ENCODE measurements around the gene HRAS.

The HRAS gene

DNA sequence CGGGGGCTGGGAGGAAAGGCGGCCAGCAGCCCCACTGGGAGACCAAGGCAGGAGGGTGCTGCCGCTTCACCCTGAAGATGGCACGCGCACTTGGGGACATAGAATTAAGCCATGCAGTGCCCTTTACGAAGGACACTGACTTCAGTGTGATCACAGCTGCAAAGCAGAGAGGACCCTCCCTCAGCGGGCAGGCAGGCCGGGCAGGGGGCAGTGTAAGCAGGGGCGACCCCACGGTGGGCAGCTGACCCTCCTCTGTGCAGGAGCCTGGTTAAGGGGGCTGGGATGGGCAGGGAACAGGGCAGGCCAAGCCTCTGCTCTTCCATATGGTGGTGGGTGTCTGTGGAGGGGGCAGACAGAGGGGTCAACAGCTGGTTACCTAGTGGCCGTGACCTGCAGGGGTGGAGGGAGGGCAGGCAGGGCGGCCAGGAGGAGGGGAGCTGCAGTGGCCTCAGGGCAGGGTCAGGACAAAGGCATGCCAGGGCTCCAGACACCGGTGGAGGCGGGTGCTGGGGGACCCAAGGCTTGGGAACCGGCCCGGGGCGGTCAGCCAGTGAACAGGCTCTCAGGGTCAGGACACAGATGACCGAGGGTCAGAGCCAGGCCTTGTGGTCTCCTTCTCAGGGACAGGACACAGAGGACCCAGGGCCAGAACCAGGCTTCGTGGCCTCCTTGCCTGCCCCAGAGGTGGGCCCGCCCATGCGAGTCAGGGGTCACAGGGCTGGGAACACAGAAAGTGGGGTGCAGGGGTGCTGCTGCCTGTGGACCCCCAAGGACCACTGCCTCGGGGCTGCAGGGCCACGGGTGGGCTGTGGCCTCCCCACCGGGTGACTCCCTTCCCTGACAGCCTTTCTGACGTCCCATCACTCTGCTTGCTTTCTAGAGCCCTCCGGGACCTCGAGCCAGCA is 18.0 kb upstream of the HRAS start:
- DNase-seq = no peak

DNA sequence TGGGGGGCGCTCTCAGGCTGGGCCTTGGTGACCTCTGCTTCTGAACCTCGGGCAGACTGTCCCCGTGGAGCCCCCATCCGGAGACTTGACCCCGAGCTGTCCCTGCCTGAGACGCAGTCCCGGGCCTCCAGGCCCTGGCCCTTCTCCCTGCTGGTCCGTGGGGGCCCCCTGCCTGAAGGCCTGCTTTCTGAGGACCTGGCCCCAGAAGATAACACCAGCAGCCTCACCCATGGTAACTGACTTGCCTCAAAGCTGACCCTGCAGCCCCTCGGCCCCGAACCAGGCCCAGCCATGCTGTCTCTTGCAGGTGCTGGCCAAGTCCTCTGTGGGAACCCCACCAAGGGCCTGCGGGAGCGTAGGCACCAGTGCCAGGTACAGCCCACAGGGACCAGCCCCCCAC is 16.2 kb upstream of the HRAS start:
- DNase-seq = no peak

DNA sequence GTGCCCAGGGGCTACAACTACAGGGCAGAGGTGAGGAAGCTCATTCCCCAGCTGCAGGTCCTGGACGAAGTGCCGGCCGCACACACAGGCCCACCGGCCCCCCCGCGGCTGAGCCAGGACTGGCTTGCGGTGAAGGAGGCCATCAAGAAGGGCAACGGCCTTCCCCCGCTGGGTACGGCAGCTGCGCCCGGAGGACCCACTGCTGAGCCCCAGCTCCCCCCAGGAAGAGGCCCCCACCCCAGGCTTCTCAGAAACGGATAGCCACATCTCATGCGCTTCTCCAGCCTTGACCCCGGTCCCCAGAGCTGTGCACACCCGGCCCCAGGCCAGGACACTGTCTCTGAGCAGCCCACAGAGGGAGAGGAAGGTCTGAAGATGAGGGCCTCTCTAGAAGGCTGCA is 15.8 kb upstream of the HRAS start:
- no peak for DNase-seq

DNA sequence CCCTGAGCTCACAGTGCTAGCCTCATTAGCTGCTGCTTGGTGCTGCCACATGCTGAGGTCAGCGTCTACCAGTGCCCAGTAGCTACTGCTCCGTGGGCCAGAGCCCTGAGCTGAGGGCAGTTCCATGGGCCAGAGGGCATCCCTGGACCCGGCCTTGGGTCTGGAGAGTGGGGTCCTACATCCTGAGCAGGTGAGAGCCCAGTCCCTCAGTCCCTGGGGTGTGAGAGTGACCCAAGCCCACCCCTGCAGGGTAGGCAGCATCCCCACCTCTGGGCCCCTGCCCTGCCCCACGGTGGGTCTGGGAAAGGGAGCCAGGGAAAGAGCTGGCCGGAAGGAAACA is 15.3 kb upstream of the HRAS start:
- DNase-seq = no peak

GRCh38 chr11:550021-550745 is 14.8 kb upstream of the HRAS start:
- no peak for DNase-seq

DNA sequence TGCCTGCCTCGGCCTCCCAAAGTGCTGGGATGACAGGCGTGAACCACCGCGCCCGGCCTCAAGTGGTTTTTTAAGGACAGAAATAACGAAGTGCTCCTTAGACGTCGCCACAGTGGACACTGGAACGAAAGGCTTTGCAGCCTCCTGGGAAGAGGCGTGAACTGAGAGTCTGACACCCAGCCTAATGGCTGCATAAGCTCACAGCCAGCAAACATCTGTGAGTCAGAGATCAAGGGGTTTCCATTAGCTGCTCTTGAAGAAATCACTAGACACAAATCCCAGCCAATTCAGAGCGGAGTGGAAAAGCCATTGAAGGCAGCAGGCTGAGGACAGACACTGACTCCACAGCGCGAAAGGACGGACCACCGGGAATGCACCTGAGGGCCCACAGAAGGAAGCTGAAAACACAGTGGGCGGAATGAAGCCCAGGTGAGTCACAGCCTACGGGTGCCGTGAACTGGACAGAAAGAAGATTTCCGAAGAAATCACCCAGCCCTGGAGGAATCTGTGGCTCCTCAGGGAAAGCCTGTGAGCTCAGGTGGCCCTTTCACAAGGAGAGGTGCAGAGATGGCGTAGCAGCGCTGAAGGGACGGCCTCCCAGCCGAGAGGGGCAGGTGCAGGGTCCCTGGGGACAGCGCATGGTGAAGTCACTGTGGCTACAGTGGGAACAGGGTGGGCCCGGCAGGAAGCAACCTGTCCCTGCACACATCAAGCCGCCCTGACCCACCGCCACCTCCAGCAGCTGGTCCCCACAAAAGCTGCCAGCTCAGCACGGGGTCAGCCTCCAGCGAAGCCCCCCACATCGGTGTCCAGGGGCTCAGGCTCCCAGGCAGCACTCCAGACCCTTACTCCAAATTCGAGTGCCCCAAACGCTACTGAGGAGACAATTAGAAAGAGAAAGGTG is 13.6 kb upstream of the HRAS start:
- DNase-seq = no peak

- no peak for DNase-seq
These were observed 9.8 kb upstream of the HRAS start for GRCh38 chr11:545171-545570.

DNA sequence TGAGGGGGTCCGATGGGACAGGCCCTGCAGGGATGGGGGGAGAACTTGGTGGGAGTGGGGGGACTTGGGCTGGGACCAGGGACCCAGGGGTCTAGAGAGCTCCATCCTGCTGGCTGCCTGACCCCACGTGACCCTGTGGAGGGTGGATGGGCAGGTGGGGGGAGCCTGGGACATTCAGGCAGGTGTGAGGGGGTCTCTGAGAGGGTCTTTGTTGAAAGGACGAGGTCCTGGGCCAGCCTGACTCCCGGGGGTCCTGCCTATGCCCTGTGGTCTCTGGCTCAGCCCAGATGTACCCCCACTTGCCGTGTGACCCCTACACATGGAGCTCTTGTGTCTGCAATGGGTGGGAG is 9.4 kb upstream of the HRAS start:
- no peak for DNase-seq

GRCh38 chr11:541433-541885 is 6.1 kb upstream of the HRAS start:
- DNase-seq = no peak

- no peak for DNase-seq
These were observed 5.4 kb upstream of the HRAS start for GRCh38 chr11:540583-541432.

DNA sequence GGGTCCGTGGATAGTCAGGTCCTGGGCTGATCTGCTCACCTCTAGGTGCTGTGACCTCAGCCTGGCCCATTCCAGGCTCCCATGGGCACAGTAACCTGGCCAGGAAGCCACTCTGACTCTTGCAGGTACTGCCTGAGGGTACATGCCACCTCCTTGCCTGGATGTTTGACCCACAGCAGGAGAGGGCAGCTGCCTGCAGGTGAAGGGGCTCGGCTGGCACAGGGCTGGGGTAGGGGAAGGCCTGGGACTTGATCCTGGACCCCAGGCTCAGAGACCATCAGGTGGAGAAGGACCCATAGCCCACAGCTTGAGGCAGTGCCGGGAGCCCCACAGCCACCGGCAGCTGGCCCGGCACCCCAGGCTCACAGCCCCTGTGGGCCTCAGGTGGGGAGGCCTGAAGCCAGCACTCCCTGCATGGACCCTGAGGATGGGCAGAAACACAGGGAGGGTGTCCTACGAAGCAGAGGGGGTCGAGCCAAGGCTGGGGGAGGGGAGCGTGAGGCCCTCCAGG is 4.7 kb upstream of the HRAS start:
- DNase-seq = no peak

- DNase-seq = no peak
These were observed 3.2 kb upstream of the HRAS start for GRCh38 chr11:538431-539051.

GRCh38 chr11:537622-538430 is 2.5 kb upstream of the HRAS start:
- no peak for DNase-seq

- DNase-seq = peak; percentile 89
These were observed 1.7 kb upstream of the HRAS start, which contains the start of gene LRRC56 for GRCh38 chr11:536841-537621. TSS of gene LRRC56 (plus strand) at chr11:537527. CDS start at chr11:540685, 3,158 bp downstream.

DNA sequence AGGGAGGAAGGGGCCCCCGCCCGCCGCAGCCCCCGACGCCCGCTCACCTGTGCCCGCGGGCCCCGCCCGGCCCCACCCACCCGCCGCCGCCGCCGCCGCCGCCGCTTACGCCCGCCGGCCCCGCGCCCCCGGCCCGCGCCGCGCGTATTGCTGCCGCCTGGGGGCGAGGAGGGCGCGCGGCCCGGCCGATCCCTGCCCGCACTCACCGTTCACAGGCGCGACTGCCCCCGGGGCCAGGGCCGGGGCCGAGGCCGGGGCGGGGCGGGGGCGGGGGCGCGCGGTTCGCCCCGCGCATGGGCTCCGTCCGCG is 212 bp downstream of the HRAS start:
- DNase-seq = no peak

- peak; percentile 35 for DNase-seq
These were observed 773 bp downstream of the HRAS start for GRCh38 chr11:534396-535209.

- no peak for DNase-seq
These were observed 1.6 kb downstream of the HRAS start for GRCh38 chr11:533586-534395.

DNA sequence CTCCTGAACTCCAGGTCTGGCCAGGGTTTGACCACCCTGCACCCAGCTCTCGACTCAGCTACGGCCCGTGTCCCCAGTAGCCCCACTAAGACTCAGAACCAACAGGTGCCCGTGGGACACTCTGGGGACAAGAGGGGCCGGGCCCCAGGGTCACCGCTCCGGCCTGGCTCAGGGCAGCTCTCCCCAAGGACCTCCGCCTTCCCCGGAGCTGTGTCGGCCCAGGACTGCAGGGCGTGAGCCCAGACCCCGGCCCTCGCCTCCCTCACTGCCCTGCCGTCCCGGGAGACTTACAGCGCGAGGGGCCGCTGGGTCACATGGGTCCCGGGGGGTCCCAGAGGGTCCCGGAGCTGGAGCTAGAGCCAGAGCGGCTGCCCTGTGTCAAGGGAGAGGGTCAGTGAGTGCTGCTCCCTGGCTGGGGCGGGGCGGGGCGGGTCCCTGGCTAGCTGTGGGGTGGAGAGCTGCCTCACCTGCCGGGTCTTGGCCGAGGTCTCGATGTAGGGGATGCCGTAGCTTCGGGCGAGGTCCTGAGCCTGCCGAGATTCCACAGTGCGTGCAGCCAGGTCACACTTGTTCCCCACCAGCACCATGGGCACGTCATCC is 2.3 kb downstream of the HRAS start:
- no peak for DNase-seq

Measured in activated naive CD4-positive, alpha-beta T cell treated with anti-CD3 and anti-CD28 coated beads, Interleukin-2, amount 50 U/mL, for 16 hours (primary cell).